ENCODE data around the gene MVB12B.
A peak's percentile ranks its signal among the peaks of the same experiment; 100 is the strongest.

Gene MVB12B

GRCh38 chr9:126386776-126387175, 60.1 kb downstream of the MVB12B start:
- DNase-seq (ENCODE audit: low spot score), result no peak

- no peak for DNase-seq (ENCODE audit: low spot score)
Observed at GRCh38 chr9:126388964-126389708, 62.5 kb downstream of the MVB12B start.

- no peak for DNase-seq (ENCODE audit: low spot score)
Observed at GRCh38 chr9:126389992-126390391, 63.4 kb downstream of the MVB12B start.

GRCh38 chr9:126390923-126391322, 64.3 kb downstream of the MVB12B start:
- no peak for DNase-seq (ENCODE audit: low spot score)

- DNase-seq (ENCODE audit: low spot score), result no peak
Observed at GRCh38 chr9:126391713-126392661, 65.4 kb downstream of the MVB12B start.

GRCh38 chr9:126392662-126393371, 66.2 kb downstream of the MVB12B start:
- no peak for DNase-seq (ENCODE audit: low spot score)

- no peak for DNase-seq (ENCODE audit: low spot score)
Observed at GRCh38 chr9:126393876-126394275, 67.2 kb downstream of the MVB12B start.

- no peak for DNase-seq (ENCODE audit: low spot score)
Observed at GRCh38 chr9:126394802-126395201, 68.2 kb downstream of the MVB12B start.

- DNase-seq (ENCODE audit: low spot score), result no peak
Observed at GRCh38 chr9:126395439-126396212, 69.0 kb downstream of the MVB12B start.

GRCh38 chr9:126397056-126397455, 70.4 kb downstream of the MVB12B start:
- DNase-seq (ENCODE audit: low spot score), result no peak

- peak; percentile 23 for DNase-seq (ENCODE audit: low spot score)
Observed at GRCh38 chr9:126398403-126399058, 71.9 kb downstream of the MVB12B start.

GRCh38 chr9:126399251-126399650, 72.6 kb downstream of the MVB12B start:
- no peak for DNase-seq (ENCODE audit: low spot score)

GRCh38 chr9:126399789-126400188, 73.2 kb downstream of the MVB12B start:
- no peak for DNase-seq (ENCODE audit: low spot score)

GRCh38 chr9:126400571-126400970, 73.9 kb downstream of the MVB12B start:
- DNase-seq (ENCODE audit: low spot score), result no peak

GRCh38 chr9:126401107-126401506, 74.5 kb downstream of the MVB12B start:
- DNase-seq (ENCODE audit: low spot score), result no peak

GRCh38 chr9:126401581-126401980, 75.0 kb downstream of the MVB12B start:
- no peak for DNase-seq (ENCODE audit: low spot score)

- DNase-seq (ENCODE audit: low spot score), result no peak
Observed at GRCh38 chr9:126403397-126403796, 76.8 kb downstream of the MVB12B start.

- no peak for DNase-seq (ENCODE audit: low spot score)
Observed at GRCh38 chr9:126404459-126404858, 77.8 kb downstream of the MVB12B start.

GRCh38 chr9:126406075-126406667, 79.5 kb downstream of the MVB12B start:
- DNase-seq (ENCODE audit: low spot score), result no peak

- DNase-seq (ENCODE audit: low spot score), result no peak
Observed at GRCh38 chr9:126407114-126407870, 80.7 kb downstream of the MVB12B start.
